Brain microvascular endothelial cell (primary cell): ENCODE measurements around the gene TARP.

Experiments
- DNase-seq: peaks from one replicate; pipeline ENCODE4 v3.0.0-alpha.2; 2020
- H3K27ac ChIP-seq: fragments of 250-450 bp; sonication (Bioruptor Pico); 2 replicates; pipeline ENCODE4 v1.5.1; 2020; ENCODE audit warnings: mild to moderate bottlenecking, moderate library complexity
- H3K27me3 ChIP-seq: fragments of 250-450 bp; sonication (Bioruptor Pico); replicated peaks from 2 replicates; pipeline ENCODE4 v1.5.1; 2020; ENCODE audit warnings: mild to moderate bottlenecking
- H3K36me3 ChIP-seq: fragments of 250-450 bp; sonication (Bioruptor Pico); replicated peaks from 2 replicates; pipeline ENCODE4 v1.5.1; 2020; ENCODE audit warnings: mild to moderate bottlenecking
- H3K4me3 ChIP-seq: 2 replicates; pipeline ENCODE4 v1.5.1; 2011; ENCODE audit warnings: low read depth, mild to moderate bottlenecking, control low read depth, low read length, moderate library complexity
- in situ Hi-C: cut with HindIII; loops from 2 replicates; pipeline ENCODE4 v1.10.0; 2017; ENCODE audit warnings: low sequenced_read_pairs, low pct_ligation_motif_present
- TF ChIP-seq, protein P1 (sequence below): IDR thresholded peaks from 2 replicates; pipeline ENCODE4 v1.5.1; 2011; ENCODE audit warnings: low read depth, mild to moderate bottlenecking, moderate library complexity, low read length, control low read depth, inconsistent platforms; ENCODE audit errors: missing control alignments

Gene TARP

DNA sequence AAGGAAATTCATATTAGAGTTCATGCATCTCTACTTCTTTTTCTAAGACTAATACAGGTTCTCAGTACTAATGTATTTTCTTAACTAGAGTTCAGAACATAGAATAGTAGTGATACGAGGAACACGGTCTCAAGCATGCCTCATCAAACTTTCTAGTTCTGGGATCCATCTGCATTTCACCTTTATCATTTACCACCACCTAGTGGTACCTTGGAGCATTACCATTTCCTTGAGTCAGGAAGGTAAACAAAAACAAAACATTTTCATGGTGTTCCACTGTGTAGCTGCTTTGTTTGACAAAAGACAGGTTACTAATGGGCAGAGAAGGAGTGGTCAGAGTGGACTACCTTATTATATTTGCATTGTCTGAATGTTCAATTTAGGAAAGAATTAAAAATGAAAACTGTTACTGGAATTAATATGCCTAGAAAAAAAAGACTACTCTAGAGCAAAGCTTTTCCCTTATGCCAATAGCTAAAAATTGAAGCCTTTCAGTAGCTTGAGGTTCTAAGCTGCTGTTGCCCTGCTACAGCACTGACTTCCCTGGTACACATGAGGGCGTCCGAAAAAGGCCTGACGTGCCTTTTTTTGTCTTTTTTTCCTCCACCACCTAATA is 50.8 kb downstream of the TARP start:
- no peaks in the 10 kb centered on the region for H3K27me3 ChIP-seq
- in situ Hi-C loops, result no loop called here
- TF ChIP-seq, protein P1, sequence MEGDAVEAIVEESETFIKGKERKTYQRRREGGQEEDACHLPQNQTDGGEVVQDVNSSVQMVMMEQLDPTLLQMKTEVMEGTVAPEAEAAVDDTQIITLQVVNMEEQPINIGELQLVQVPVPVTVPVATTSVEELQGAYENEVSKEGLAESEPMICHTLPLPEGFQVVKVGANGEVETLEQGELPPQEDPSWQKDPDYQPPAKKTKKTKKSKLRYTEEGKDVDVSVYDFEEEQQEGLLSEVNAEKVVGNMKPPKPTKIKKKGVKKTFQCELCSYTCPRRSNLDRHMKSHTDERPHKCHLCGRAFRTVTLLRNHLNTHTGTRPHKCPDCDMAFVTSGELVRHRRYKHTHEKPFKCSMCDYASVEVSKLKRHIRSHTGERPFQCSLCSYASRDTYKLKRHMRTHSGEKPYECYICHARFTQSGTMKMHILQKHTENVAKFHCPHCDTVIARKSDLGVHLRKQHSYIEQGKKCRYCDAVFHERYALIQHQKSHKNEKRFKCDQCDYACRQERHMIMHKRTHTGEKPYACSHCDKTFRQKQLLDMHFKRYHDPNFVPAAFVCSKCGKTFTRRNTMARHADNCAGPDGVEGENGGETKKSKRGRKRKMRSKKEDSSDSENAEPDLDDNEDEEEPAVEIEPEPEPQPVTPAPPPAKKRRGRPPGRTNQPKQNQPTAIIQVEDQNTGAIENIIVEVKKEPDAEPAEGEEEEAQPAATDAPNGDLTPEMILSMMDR, result peak; percentile 69
- no peak overlapping the region for H3K27ac ChIP-seq
- peak; percentile 43 for DNase-seq
- peaks cover 28% of the 10 kb centered on the region for H3K36me3 ChIP-seq
- H3K4me3 ChIP-seq, result no peak overlapping the region

DNA sequence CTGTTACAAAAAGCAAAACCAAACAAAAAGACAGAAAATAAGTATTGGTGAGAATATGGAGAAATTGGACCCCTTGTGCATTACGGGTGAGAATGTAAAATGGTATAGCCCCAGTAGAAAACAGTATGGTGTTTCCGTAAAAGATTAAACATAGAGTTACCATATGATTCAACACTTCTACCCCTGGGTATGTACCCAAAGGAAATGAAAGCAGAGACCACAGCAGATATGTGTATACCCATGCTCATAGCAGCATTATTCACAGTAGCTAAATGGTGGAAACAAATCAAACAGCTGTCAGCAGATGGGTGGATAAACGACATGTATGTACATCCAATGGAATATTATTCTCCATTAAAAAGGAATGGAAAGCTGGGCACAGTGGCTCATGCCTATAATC is 53.0 kb downstream of the TARP start:
- TF ChIP-seq, protein P1, result no peak
- DNase-seq, result no peak
- H3K27me3 ChIP-seq, result no peaks in the 10 kb centered on the region
- H3K36me3 ChIP-seq, result peaks cover 39% of the 10 kb centered on the region
- H3K27ac ChIP-seq, result no peak overlapping the region
- no peak overlapping the region for H3K4me3 ChIP-seq
- in situ Hi-C loops, result no loop called here

DNA sequence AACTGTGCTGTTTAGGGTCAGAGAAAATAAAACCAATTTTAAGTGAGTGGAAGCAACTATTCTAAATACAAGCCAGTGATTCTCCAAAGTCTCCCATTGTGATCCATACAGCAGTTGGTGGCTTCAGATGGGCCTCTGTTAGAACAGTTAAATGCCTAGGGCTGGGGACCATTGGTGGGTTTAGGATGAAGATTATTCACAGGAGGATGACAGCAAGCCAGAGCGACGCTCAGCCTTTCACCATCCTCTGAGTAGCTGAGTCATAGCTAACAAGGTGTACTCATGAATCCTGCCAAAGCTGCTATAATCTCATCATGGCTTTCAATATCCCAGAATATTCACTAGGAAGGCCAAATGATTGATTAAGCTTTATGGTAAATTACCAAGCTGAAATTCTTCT is 55.8 kb downstream of the TARP start:
- TF ChIP-seq, protein P1, result no peak
- in situ Hi-C loops, result no loop called here

DNA sequence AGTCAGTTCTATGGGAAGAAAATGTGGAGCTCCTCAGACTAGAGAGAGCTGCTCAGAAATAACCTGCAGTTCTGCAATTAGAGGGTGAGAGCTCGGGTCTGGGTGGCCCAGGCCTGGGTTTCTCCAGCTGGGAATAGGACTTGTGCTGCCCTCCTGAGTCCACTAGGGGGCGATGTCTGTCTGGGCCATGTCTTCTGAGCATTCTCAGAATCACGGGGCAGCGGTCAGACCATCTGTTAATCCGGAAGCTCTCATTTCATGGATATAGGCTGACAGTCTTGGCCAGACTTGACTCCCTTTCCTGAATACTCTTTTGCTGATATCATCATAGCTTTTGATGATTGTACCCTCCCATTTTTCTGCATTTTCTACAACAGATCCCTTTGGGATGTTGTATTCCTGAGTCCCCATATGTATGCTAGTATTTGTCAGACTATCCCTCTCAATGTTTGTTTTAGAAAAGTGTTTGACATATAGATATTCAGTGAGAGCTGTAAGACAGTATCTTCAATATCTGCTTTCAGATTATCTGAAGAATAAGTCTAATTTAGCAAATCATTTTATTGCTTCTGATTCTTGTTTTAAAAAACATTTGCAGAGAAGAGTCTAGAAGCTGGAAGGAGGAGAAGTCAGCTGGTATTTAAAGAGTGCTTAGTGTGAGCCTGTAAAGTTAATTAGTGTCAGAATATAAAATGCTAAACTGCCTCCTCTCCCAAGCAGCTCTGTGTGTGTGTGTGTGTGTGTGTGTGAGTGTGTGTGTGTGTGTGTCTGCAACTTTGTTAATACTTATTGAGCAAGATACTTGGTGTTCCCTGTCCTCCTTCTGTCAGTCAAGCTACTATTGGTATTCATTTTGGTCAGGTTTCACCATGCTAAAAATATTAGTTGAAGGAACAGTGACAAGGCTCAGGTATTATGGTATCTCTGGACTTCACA is 57.4 kb downstream of the TARP start:
- Histone ChIP-seq H3K4me3 (no peak overlapping the region), H3K27me3 (no peaks in the 10 kb centered on the region), H3K27ac (peak overlapping the region; percentile 46), H3K36me3 (peaks cover 46% of the 10 kb centered on the region)
- TF ChIP-seq, protein P1, result peak; percentile 99
- in situ Hi-C loops, result no loop called here
- DNase-seq, result peak; percentile 90

More for the DNA sequence above, 55.8 kb downstream of the TARP start:
- Histone ChIP-seq H3K27me3 (no peaks in the 10 kb centered on the region), H3K27ac (no peak overlapping the region), H3K4me3 (no peak overlapping the region), H3K36me3 (peaks cover 49% of the 10 kb centered on the region)
- DNase-seq, result no peak

DNA sequence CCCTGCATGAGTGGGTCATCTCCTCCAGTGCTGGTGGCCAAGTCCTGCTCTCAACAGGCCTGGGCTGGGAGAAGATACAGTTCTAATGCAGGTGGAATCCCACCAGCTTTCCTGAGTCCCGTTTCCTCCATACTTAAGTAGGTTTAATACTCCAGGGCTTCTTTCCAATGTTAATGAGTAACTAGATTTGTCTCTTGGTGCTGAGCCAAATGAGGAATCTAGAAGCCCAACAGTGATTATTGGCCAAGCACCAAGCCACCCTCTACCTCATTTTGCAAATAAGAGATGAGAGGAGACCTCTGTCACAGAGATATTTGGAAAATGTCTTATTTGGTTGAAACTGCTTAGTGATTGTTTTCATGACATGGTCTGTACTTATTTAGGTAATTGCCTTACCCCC is 58.3 kb downstream of the TARP start:
- H3K36me3 ChIP-seq, result peaks cover 43% of the 10 kb centered on the region
- peak overlapping the region; percentile 46 for H3K27ac ChIP-seq
- TF ChIP-seq, protein P1, result no peak
- no peak for DNase-seq
- in situ Hi-C loops, result no loop called here
- no peaks in the 10 kb centered on the region for H3K27me3 ChIP-seq
- no peak overlapping the region for H3K4me3 ChIP-seq
